Cardiac muscle cell (in vitro differentiated cells and primary cell): Measurements from ENCODE around the gene CCDC186. TPM values are rescaled to one million over a fixed set of nuclear protein-coding genes. Genes with fewer than 3 reads are reported as not detected.

Source experiments
- DNase-seq, 2 donors: peaks; one replicate each; pipeline versions ENCODE4 v3.0.0 to v3.0.0-alpha.2; 2010 to 2017; ENCODE audit warnings: low read depth in 1 of 2, low spot score in 1 of 2
- H3K27ac ChIP-seq: fragments of 200-600 bp; sonication (generic); 2 replicates; pipeline ENCODE4 v1.5.1; 2016
- H3K27me3 ChIP-seq: fragments of 200-600 bp; sonication (generic); 2 replicates; pipeline ENCODE4 v1.6.0; 2016; ENCODE audit warnings: control low read depth
- H3K36me3 ChIP-seq: fragments of 200-600 bp; sonication (generic); 2 replicates; pipeline ENCODE4 v1.5.1; 2016; ENCODE audit warnings: control low read depth
- H3K4me1 ChIP-seq: fragments of 200-600 bp; sonication (generic); 2 replicates; pipeline ENCODE4 v1.8.1; 2017; ENCODE audit warnings: low read depth, mild to moderate bottlenecking, mixed run types
- H3K4me3 ChIP-seq: fragments of 200-600 bp; sonication (generic); 2 replicates; pipeline ENCODE4 v1.5.1; 2016; ENCODE audit warnings: mild to moderate bottlenecking
- H3K9me3 ChIP-seq: fragments of 200-600 bp; sonication (generic); 2 replicates; pipeline ENCODE4 v1.5.1; 2017; ENCODE audit warnings: low read depth, mild to moderate bottlenecking, control low read depth
- CTCF ChIP-seq: IDR thresholded peaks from 2 replicates; pipeline ENCODE4 v1.5.1; 2012; ENCODE audit warnings: low read depth, mild to moderate bottlenecking, low read length
- polyA plus RNA-seq: library from polyadenylated mRNA; unstranded; fragments of >200 nt; fragmentation: Nextera tagmentation; extraction: Ambion mirVana; gene quantifications from 2 replicates; pipeline ENCODE4 v1.2.1, GENCODE V29; 2016
- total RNA-seq: library from RNA; depleted of rRNA; stranded (reverse); fragments of >200 nt; gene quantifications from 2 replicates; pipeline ENCODE4 v1.2.3, GENCODE V29; 2016

CCDC186 gene
- total and polyA plus RNA-seq, 2 experiments from 2014 or later, result 8.7 to 10.8 TPM

GRCh38 chr10:114084215-114084614, 89.8 kb downstream of the CCDC186 start:
- H3K4me3 ChIP-seq, result no peak overlapping the region
- DNase-seq, result no peak
- no peak for TF ChIP-seq CTCF
- no peaks in the 10 kb centered on the region for H3K36me3 ChIP-seq
- no peaks in the 10 kb centered on the region for H3K9me3 ChIP-seq
- no peaks in the 10 kb centered on the region for H3K4me1 ChIP-seq
- no peak overlapping the region for H3K27ac ChIP-seq
- no peaks in the 10 kb centered on the region for H3K27me3 ChIP-seq

GRCh38 chr10:114083040-114083439, 91.0 kb downstream of the CCDC186 start:
- Histone ChIP-seq H3K27ac (no peak overlapping the region), H3K9me3 (no peaks in the 10 kb centered on the region), H3K36me3 (no peaks in the 10 kb centered on the region), H3K4me3 (no peak overlapping the region), H3K27me3 (no peaks in the 10 kb centered on the region), H3K4me1 (peaks cover 6% of the 10 kb centered on the region)
- TF ChIP-seq CTCF, result no peak
- no peak for DNase-seq

- Histone ChIP-seq H3K4me1 (peaks cover 10% of the 10 kb centered on the region), H3K27me3 (no peaks in the 10 kb centered on the region), H3K27ac (no peak overlapping the region), H3K9me3 (no peaks in the 10 kb centered on the region), H3K36me3 (no peaks in the 10 kb centered on the region), H3K4me3 (no peak overlapping the region)
- no peak for DNase-seq
- TF ChIP-seq CTCF, result no peak
Measured at GRCh38 chr10:114081911-114082583, 92.0 kb downstream of the CCDC186 start.

- no peaks in the 10 kb centered on the region for H3K9me3 ChIP-seq
- H3K36me3 ChIP-seq, result no peaks in the 10 kb centered on the region
- no peak overlapping the region for H3K27ac ChIP-seq
- H3K27me3 ChIP-seq, result no peaks in the 10 kb centered on the region
- no peak for TF ChIP-seq CTCF
- no peak overlapping the region for H3K4me3 ChIP-seq
- DNase-seq, result no peak
- peaks cover 10% of the 10 kb centered on the region for H3K4me1 ChIP-seq
Measured at GRCh38 chr10:114079421-114079820, 94.6 kb downstream of the CCDC186 start.

- H3K4me3 ChIP-seq, result no peak overlapping the region
- DNase-seq, result no peak
- no peaks in the 10 kb centered on the region for H3K36me3 ChIP-seq
- no peak for TF ChIP-seq CTCF
- H3K27ac ChIP-seq, result peak overlapping the region; percentile 18
- no peaks in the 10 kb centered on the region for H3K27me3 ChIP-seq
- H3K9me3 ChIP-seq, result no peaks in the 10 kb centered on the region
- H3K4me1 ChIP-seq, result peaks cover 10% of the 10 kb centered on the region
Measured at GRCh38 chr10:114078346-114078745, 95.7 kb downstream of the CCDC186 start.
